Measurements from ENCODE around the gene PHF10.

PHF10 gene

GRCh38 chr6:169654598-169655391 is 69.5 kb downstream of the PHF10 start:
- H3K9me3 ChIP-seq: no peaks in the 10 kb centered on the region
- no peaks in the 10 kb centered on the region for H3K4me1 ChIP-seq
- H3K27me3 ChIP-seq: no peaks in the 10 kb centered on the region
- H3K36me3 ChIP-seq: peaks cover 6% of the 10 kb centered on the region
- H3K4me3 ChIP-seq (ENCODE audit: low read depth, low read length): peak overlapping the region; percentile 61
- DNase-seq: peak; percentile 38
- TF ChIP-seq CTCF (IDR thresholded peaks at IDR 0.05; ENCODE audit: low read depth, low read length): peak; percentile 27; the same call in 1 of the 2 replicates
